HCEC 1CT (cell line): ENCODE data around the gene RBM4.

Source experiments
- DNase-seq: peaks from one replicate; pipeline ENCODE4 v3.0.0-alpha.2; 2017

Gene RBM4

DNA sequence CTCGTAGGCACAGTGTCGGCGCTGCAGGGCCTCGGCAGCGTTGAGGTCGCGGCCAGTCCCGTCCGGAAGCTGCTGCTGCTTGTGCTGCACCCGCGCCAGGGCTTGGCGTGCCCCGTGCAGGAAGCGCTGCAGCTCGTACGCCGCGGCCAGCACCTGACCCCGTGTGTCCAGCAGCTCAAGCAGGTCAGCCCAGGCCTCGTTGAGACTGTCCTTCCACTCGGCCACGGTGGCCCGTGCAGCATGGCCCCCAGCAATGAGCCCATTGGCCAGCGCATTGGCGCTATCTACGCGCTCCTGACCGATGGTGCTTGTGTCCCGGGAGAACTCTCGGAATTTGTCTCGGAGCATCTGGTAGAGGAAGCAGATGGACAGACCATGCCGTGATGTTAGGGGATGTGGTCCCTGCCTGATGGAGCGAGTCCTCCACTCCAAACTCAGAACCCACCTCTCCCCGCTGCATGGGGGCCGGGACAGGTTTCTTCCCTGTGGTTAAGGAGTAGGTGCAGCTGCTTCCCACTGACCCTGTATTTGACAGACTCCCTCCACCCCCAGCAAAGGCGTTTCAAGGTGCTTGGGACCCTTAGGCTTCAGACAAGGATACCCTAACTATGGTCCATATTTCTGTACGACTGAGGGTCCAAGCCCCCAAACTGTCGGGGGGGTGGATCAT lies 52.9 kb downstream of the RBM4 start:
- DNase-seq: no peak

DNA sequence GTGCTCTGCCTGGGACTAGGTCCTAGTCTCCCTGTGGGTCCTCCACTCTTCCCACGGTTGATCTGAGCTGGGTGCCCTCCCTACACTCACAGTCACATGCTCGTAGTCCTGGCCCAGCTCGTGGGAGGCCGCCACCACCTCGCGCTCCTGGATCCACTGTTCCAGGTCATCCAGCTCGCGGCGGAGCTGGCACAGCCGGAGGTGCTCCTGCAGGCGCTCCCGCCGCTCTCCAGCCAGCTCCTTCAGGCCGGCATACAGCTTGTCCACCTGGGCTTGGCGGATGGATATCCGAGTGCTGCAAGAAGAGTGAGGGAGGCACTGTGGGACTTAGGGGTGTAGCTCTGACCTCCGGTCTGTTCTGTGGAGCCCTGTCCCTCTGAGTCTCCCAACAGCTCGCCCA lies 53.9 kb downstream of the RBM4 start:
- DNase-seq: no peak

DNA sequence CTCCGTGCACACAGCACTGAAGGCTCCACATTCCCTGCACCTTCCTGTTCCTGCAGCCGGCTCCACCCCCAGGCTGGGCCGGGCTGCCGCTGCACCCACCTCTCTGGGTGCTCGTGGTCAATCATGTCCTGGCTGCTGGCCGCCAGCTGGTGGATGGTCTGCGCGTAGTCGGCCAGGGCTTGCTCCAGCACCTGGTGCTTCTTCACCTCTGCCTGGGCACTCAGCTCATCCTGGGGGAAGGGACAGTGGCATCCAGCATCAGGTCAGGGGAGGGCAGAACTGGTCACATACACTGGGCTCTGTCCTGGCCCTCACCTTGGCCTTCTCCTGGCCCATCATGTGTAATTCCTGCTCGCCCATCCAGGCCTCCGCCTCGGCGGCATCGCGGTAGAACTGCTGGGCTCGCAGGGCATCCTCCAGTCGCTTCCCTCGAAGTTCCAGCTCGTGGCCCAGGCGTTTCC lies 54.4 kb downstream of the RBM4 start:
- no peak for DNase-seq

DNA sequence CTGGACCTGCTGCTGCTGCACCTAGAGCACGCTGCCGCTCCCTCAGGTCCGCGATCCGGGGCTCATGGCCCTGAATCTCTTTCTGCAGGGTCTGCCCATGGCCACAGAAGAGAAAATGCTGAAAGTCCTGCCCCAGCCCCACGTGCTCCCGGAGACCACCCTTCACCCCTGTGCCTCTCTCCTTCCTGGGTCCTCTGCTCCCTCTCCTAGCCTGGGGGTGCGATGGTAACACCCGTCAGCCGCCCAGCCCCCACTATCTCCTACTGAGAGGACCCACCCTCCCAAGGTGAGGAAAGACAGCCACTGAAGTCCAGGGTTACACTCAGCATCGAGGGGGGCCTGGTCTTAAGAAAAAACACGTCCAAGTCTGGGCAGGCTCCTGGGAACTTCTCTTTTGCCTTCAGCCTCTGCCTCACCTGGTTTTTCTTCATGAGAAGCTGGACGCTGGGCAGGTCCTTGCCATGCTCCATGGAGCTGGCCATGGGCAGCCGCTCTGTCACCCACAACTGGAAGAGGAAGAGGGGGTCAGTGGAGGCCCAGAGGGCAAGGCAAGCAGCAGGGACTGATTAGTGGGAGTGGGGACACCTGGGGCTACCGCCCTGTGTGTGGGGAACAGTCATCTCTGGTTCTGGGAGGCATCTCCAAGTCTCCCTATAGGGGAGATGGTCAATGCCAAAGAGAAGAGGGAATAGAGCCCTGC lies 55.0 kb downstream of the RBM4 start:
- DNase-seq: no peak

DNA sequence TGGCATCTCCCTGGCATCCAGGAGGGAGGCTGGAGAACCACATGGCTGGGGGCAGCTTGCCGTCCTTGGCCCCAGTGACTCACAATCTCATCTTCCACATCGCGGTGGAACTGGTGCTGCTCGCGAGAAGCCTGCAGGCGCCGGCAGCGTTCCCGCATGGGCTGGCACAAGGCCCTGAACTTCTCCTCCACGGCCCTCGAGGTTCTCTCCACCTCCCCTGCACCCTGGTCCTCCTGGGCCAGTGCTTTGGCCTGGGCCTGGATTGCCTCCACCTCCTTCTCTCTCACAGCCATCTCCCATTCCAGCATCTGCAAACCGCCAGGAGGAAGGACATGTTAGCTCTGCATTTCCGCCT lies 55.5 kb downstream of the RBM4 start:
- DNase-seq: no peak

DNA sequence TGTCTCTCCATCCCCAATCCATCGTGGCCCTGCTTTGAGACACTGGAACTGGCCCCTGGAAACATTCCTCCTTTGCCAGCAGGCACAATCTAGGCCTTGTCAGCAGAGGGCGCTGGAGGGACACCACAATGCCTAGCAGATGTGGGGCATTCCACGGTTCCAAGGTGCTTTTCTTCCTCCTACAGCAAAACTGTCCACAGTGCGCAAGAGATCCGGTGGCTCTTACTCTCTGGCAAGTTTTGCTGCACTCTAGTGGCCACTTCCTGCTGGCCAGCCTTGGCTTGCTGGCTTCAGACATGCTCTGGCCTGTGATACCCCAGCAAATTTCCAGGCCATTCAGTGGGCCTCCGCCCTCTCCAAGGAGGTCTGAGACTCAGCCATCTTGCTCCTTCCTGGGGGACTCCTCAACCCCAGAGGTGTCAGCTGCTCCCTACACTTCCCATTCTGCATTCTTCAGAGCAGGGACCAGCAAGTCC lies 56.3 kb downstream of the RBM4 start:
- peak; percentile 94 for DNase-seq
